Stimulated activated effector memory CD8-positive, alpha-beta T cell treated with anti-CD3 and anti-CD28 coated beads, Interleukin-12 subunit alpha, Interleukin-12 subunit beta, amount 100 ng/mL, for 72 hours (primary cell): ENCODE results near the gene SPATA24.
"Not testable (repeated sequence)": the region's sequence is repeated elsewhere in the genome, so short reads cannot be mapped to it uniquely, and the experiment has no call there.

Experiments used
- ATAC-seq: fragments of 150-1000 bp; cut with Tn5 transposase; 2 replicates; pipeline ENCODE4 v1.10.0; 2021
- DNase-seq, 2 donors: peaks; one replicate each; pipeline ENCODE4 v3.0.0; 2021 to 2022; ENCODE audit warnings: low spot score in 2 of 2
- H3K27ac Mint-ChIP-seq: one replicate; pipeline ENCODE4 v1.8.0; 2022; ENCODE audit warnings: mild to moderate bottlenecking, mixed read lengths
- H3K36me3 Mint-ChIP-seq: one replicate; pipeline ENCODE4 v1.8.0; 2022; ENCODE audit warnings: mild to moderate bottlenecking, mixed read lengths
- H3K4me1 Mint-ChIP-seq: one replicate; pipeline ENCODE4 v1.8.0; 2022; ENCODE audit warnings: mixed read lengths
- H3K4me3 Mint-ChIP-seq: one replicate; pipeline ENCODE4 v1.8.0; 2022; ENCODE audit warnings: mild to moderate bottlenecking, mixed read lengths
- H3K9me3 Mint-ChIP-seq: one replicate; pipeline ENCODE4 v1.8.0; 2022; ENCODE audit warnings: mixed read lengths

Gene SPATA24

GRCh38 chr5:139394123-139394653, 9.7 kb downstream of the SPATA24 start:
- H3K4me1 Mint-ChIP-seq, result peaks cover 71% of the 10 kb centered on the region
- peak in 1 of 2 donors; percentile 81 for DNase-seq
- H3K36me3 Mint-ChIP-seq, result peaks cover 70% of the 10 kb centered on the region
- peak overlapping the region; percentile 99 for H3K4me3 Mint-ChIP-seq
- no peaks in the 10 kb centered on the region for H3K9me3 Mint-ChIP-seq
- ATAC-seq, result no peak
- no peak overlapping the region for H3K27ac Mint-ChIP-seq

GRCh38 chr5:139393497-139394122, 10.3 kb downstream of the SPATA24 start:
- Mint-ChIP-seq H3K4me3 (peak overlapping the region; percentile 99), H3K9me3 (no peaks in the 10 kb centered on the region), H3K4me1 (peaks cover 72% of the 10 kb centered on the region), H3K36me3 (peaks cover 70% of the 10 kb centered on the region), H3K27ac (peak overlapping the region; percentile 99)
- ATAC-seq, result no peak
- DNase-seq, result peak in 1 of 2 donors; percentile 69

- Mint-ChIP-seq H3K9me3 (no peaks in the 10 kb centered on the region), H3K4me3 (peak overlapping the region; percentile 99), H3K27ac (peak overlapping the region; percentile 99), H3K36me3 (peaks cover 68% of the 10 kb centered on the region), H3K4me1 (peaks cover 75% of the 10 kb centered on the region)
- ATAC-seq (peak; percentile 80), DNase-seq (peak; percentile 85 to 96)
Measured at GRCh38 chr5:139392678-139393496, 11.0 kb downstream of the SPATA24 start.

DNA sequence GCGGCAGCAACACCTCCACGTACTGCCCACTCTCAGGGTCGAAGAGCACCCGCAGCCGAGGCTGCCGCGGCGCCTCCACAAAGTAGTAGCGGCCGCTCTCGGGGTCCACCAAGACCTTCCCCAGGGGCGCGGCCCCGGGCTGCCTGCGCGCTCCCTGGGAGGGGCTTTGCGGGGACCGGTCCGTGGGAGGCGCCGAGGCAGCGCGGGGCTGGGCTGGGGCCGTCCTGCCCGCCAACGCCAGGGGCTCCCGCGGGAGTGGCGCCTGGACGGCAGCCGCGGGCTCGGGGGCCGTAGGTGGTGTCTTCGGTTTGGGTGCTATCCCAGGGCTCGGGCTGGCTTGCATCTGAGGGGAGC, 11.6 kb downstream of the SPATA24 start:
- Mint-ChIP-seq H3K36me3 (peaks cover 62% of the 10 kb centered on the region), H3K4me3 (peak overlapping the region; percentile 99)

DNA sequence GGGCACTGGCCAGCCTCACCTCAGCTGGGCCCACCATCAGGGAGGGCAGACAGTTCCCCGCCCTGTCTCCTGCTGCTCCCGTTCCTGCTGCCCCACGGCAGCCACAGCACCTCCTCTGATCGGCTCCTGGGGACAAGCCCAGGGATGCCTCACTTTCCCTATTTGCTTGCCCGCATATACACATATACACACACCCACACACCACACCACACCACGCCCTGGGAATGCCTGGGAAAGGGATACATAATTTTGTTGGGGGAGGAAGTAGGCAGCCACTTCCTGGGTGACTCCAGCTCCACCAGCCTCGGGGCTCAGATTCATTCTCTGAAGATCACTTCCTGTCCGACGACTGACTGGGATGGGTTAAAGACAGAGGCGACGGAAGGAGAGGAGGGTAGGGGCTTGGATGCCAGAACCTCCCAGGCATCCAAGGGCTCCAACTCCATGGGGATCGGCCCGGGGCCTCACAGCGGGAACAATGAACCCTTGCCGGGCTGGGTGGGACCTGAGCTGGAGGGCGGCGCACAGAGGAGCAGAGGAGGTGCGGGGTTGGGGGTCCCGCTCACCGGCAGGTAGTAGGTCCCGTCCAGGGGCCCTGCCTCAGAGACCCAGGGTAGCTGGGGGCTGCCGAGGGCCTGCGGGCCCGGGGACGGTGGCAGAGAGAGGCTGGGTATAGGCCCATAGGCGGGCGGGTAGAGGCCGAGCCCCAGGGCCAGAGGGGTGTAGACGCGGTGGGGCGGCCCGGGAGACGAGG, 12.1 kb downstream of the SPATA24 start:
- peak overlapping the region; percentile 99 for H3K4me3 Mint-ChIP-seq
- H3K9me3 Mint-ChIP-seq, result no peaks in the 10 kb centered on the region
- peaks cover 56% of the 10 kb centered on the region for H3K36me3 Mint-ChIP-seq
- peak overlapping the region; percentile 99 for H3K27ac Mint-ChIP-seq
- H3K4me1 Mint-ChIP-seq, result peaks cover 71% of the 10 kb centered on the region
- ATAC-seq, result peak; percentile 2
- DNase-seq, result peak in 1 of 2 donors; percentile 76

More for the DNA sequence above, 11.6 kb downstream of the SPATA24 start:
- Mint-ChIP-seq H3K27ac (peak overlapping the region; percentile 99), H3K4me1 (peaks cover 72% of the 10 kb centered on the region), H3K9me3 (no peaks in the 10 kb centered on the region)
- DNase-seq, result no peak
- no peak for ATAC-seq

DNA sequence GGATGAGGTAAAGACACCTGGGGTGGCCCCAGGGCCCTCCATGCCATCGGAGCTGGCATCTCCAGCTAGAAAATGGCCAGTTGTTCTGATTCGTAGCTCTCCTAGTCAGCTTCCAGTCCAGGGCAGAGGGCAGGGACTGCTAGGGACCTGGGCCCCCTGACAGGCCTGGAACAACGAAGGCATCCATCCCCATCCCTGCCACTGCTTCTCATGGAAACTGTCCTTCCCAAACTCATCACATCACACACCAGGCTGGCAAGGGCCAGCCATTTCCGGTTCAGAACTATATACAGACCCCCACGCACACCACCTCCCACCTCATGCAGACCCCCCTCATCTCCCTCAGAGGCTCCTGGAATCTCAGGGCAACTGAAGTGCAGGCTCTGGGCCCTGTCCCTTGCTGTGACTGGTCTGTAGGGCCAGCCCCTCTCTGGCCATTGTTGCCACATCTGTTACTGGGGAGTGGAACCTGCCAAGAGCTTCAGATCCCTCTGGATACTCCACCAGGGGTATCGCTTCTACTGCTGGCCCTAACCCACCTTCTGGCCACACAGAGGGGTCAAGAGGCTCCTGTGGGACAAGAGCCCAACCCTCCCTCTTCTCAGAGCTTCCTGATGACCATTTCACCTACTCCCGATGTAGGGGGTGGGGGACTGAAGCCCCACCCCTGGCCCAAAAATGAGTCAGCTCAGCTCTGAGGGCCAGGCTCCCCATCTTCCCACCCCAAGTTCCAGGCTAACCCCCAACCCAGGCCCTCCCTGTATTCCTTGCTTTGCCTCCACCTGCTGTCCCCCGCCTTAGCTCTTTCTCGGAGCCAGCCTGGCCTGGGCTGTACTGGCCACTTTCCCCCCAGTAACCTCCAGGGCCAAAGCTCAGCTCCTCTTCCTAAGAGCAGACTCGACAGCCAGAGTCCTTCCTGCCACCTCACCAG, 13.0 kb downstream of the SPATA24 start:
- DNase-seq (no peak), ATAC-seq (no peak)
- no peaks in the 10 kb centered on the region for H3K9me3 Mint-ChIP-seq
- H3K36me3 Mint-ChIP-seq, result peaks cover 48% of the 10 kb centered on the region
- H3K27ac Mint-ChIP-seq, result peak overlapping the region; percentile 99
- H3K4me1 Mint-ChIP-seq, result peaks cover 71% of the 10 kb centered on the region
- peak overlapping the region; percentile 99 for H3K4me3 Mint-ChIP-seq

- peak; percentile 67 to 90 for DNase-seq
- H3K36me3 Mint-ChIP-seq, result peaks cover 39% of the 10 kb centered on the region
- peak within 1 kb of the TSS; percentile 99 for H3K4me3 Mint-ChIP-seq
- ATAC-seq, result peak; percentile 80
- peaks cover 73% of the 10 kb centered on the region for H3K4me1 Mint-ChIP-seq
- no peaks in the 10 kb centered on the region for H3K9me3 Mint-ChIP-seq
- peak within 1 kb of the TSS; percentile 99 for H3K27ac Mint-ChIP-seq
Measured at GRCh38 chr5:139389701-139390638, 13.9 kb downstream of the SPATA24 start, which contains the start of gene MZB1. TSS of gene MZB1 (minus strand) at chr5:139389913. CDS start at chr5:139389856, 57 bp downstream.

DNA sequence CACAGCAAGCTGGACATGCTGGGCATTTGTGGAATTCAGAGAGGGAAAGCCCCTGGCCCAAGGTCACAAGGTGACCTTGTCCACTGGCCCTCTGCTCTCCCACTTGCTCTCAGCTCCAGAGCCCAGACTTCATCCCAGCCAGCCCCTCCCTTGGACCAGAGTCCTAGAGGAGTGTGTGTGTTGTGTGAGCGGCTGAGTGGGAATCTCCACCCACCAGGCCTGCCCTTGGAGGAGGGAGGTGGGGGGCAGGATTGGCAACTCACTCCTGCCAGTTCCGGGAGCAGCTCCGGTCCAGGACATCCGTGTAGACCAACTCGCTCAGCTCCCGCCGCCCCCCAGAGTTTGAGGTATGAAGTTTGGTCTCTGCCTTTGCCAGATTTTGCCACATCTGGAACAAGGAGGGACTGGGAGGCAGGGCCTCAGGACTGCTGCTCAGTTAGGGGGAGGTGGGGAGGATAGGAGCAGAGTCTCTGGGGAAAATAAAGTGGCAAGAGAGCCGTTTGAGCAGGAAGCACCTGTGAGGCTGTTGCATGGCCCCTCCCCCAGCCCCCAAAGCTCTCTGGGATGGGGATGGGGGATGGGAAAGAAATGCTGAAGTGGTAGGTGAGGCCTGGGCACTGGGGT, 15.6 kb downstream of the SPATA24 start:
- Mint-ChIP-seq H3K36me3 (peaks cover 35% of the 10 kb centered on the region), H3K4me1 (peaks cover 80% of the 10 kb centered on the region), H3K27ac (peak overlapping the region; percentile 97), H3K4me3 (peak overlapping the region; percentile 99), H3K9me3 (no peaks in the 10 kb centered on the region)
- DNase-seq (no peak), ATAC-seq (no peak)

DNA sequence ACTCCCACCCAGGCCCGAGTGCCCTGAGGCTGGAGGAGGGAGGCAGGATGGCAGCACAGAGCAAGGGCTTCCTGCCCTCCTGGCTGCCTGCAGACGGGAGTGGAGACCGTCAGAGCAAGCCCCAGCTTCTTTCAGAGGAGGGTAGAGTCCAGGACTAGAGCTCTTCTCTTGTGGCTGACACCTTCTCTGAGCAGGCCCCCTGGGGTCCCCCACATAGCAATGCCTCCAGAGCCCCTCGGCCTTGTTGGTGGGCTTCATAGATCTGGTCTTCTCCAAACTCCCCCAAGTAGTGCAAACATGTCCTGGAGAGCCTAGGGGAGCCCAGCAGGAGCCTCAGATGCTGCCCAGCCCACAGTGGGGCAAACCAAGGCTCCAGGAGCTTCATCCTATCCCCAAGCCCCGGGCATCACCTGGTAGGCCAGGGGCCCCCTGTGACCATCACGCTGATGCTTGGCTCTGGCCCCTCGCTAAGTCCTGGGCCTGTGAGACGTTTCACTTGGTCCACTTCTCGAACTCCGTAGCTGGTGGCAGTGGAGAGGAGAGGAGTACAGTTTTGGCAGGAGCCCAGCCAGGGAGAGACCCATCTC, 16.2 kb downstream of the SPATA24 start:
- Mint-ChIP-seq H3K4me1 (peaks cover 74% of the 10 kb centered on the region), H3K27ac (peak overlapping the region; percentile 97), H3K4me3 (peak overlapping the region; percentile 99), H3K36me3 (peaks cover 29% of the 10 kb centered on the region), H3K9me3 (no peaks in the 10 kb centered on the region)
- DNase-seq, result no peak
- no peak for ATAC-seq

- not testable (repeated sequence) for H3K4me3 Mint-ChIP-seq, ATAC-seq, DNase-seq, H3K9me3 Mint-ChIP-seq
- Mint-ChIP-seq H3K4me1 (peaks cover 71% of the 10 kb centered on the region), H3K27ac (peak overlapping the region; percentile 97), H3K36me3 (peaks cover 25% of the 10 kb centered on the region)
Measured at GRCh38 chr5:139386956-139387355, 16.9 kb downstream of the SPATA24 start.

DNA sequence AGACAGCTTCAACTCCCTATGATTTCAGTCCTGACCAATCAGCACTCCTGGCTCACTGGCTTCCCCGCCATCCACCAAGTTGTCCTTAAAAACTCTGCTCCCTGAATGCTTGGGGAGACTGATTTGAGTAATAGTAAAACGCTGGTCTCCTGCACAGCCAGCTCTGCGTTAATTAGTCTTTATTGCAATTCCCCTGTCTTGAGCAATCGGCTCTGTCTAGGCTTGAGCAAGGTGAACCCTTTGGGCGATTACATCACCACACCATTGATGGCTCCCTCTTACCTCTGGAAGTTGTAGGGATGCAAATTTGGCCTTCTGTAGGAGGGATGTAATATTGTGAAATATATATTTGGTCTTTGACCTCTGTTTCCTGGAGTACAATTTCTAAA, 17.8 kb downstream of the SPATA24 start:
- no peak for ATAC-seq
- peaks cover 62% of the 10 kb centered on the region for H3K4me1 Mint-ChIP-seq

DNA sequence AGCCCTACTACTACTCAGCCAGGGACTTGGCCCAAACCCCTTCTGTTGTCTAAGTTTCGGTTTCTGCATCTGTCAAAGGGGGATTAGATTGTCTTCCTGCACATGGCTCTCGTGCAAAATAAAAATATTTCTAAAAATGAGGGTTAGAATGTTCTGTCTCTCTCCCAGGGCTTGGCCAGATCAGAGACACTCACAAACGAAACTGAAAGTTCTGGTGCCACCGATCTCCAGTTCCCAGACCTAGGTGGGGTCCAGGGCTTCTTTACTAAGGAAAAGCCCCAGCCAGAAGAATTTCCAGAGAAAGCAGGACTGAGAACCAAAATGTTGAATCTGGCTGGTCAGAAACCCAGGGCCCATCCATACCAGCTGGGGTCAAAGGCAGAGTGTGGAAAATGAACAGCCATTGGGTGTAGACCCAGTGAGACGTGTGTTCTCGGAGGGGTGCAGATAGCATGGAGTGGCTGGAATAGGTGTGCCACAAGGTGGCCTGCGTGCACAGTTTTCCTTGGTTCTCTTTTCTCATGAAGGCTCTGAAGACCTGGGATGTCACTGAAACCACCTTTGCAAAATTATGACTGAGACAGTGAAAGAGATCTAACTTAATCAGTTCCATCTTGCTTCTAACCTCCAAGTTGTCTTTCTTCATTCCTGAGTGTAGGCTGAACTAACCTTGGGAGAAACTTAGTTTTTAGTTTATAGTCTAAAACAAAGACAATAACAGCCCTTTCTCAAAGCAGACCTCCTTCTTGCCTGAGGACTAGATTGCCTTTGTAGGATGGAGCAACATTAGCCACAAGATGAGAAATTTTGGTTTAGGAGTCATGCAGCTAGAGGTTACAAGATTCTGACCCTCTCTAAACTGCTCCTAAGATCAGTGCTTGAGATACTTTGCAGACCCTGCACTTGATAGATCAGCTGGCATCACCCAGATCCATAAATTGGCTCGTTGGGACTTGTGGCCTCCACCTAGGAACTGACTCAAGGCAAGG, 18.5 kb downstream of the SPATA24 start:
- Mint-ChIP-seq H3K36me3 (peaks cover 9% of the 10 kb centered on the region), H3K4me3 (peak overlapping the region; percentile 71), H3K9me3 (no peaks in the 10 kb centered on the region), H3K4me1 (peaks cover 55% of the 10 kb centered on the region), H3K27ac (peak overlapping the region; percentile 97)
- ATAC-seq, result no peak
- DNase-seq, result no peak

More for the DNA sequence above, 17.8 kb downstream of the SPATA24 start:
- Mint-ChIP-seq H3K36me3 (peaks cover 16% of the 10 kb centered on the region), H3K9me3 (no peaks in the 10 kb centered on the region), H3K4me3 (no peak overlapping the region), H3K27ac (peak overlapping the region; percentile 97)
- no peak for DNase-seq
